A172 (cell line): Measurements from ENCODE around the gene ALPK3. TPM values are rescaled to one million over a fixed set of nuclear protein-coding genes. Genes with fewer than 3 reads are reported as not detected.

ENCODE experiments used
- DNase-seq: peaks from one replicate; pipeline ENCODE4 v3.0.0-alpha.2; 2015; ENCODE audit warnings: low spot score
- total RNA-seq: library from RNA; depleted of rRNA; stranded (reverse); fragments of >200 nt; shearing (Covaris generic); gene quantifications from 2 replicates; pipeline ENCODE4 v1.2.3, GENCODE V29; 2014

Gene ALPK3
- total RNA-seq, 1 experiment from 2014 or later = 0.12 TPM

DNA sequence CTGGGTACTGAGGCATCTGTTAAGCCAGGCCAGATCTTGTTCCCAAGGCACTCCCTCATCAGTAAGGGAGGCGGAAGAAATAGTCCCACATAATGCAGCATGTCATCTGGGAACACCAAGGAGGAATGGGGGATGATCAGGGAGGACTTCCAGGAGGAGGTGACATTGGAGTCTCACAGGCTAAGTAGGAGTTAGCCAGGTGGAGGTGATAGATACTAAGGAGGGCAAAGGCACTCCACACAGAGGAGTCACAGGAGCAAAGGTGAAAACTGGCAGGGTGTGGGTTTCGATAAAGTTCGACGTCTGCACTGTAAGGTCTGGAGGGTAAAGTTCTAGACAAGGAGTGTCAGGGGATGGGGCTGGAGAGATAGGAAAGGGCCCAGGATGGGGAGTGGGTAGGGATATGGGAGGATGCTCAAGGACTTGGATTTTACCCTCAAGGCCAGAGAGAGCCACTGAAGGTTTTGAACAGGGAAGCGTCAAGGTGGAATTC lies 73.6 kb downstream of the ALPK3 start:
- no peak for DNase-seq

DNA sequence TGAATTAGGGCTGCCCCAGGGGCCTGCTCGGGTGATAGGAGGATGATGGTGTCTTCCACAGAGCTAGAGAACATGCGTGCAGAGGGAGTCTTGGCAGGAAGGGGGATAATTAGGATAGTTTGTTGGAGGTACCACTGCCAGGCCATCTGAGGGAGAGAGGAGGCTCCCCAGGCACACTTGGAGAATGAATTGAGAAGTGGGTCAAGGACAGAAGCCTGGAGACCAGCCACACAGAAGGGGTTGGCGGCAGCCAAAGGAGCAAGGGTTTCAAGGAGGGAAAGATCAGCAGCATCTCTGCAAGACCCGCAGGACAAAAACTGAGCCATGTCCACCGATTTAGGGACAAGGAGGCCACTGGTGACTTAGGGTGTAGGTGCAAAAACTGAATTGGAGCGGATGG lies 74.2 kb downstream of the ALPK3 start:
- no peak for DNase-seq

DNA sequence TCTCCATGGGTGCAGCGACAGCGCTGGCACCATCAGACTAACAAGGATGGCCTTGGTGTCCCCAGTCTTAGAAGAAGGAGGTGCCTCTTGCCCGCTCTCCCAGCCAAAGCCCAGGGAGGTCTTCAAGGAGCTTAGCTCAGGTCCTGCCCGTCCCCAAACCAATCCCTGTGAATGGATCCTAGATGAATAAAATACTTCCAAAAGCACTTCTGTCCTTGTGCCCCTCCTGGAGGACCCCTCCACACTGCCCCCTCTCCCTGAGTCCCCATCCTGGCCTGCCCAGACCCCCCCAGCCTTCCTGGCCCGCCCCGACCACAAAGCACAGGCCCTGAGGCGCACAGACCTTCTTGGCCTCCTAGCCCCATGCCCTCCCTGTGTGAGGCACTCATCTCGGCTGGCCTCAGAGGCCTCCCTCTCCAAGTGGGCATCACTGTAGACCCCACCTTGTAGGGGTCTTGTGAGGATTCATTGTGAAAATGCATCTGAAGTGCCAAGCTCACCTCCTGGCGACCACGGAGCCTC lies 75.7 kb downstream of the ALPK3 start:
- DNase-seq = no peak

DNA sequence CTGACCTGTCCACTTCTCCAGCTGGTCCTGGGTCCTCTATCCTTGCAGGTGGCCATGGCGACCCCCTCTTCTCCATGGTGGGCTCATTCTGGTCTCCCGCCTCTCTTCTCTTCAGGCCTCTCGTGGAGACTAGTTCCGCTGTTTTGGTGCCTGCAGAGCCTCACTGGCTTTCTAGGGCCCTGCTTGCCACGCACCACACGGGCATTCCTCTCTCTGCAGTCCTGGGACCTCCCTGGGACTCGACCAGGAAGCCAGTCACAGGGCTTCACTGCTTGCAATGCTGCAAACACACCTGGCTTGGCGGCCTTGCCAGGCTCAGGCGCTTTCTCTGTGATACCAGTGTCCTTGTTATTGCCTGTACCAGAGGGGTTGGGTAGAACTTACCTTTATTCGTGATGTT lies 76.5 kb downstream of the ALPK3 start:
- no peak for DNase-seq

DNA sequence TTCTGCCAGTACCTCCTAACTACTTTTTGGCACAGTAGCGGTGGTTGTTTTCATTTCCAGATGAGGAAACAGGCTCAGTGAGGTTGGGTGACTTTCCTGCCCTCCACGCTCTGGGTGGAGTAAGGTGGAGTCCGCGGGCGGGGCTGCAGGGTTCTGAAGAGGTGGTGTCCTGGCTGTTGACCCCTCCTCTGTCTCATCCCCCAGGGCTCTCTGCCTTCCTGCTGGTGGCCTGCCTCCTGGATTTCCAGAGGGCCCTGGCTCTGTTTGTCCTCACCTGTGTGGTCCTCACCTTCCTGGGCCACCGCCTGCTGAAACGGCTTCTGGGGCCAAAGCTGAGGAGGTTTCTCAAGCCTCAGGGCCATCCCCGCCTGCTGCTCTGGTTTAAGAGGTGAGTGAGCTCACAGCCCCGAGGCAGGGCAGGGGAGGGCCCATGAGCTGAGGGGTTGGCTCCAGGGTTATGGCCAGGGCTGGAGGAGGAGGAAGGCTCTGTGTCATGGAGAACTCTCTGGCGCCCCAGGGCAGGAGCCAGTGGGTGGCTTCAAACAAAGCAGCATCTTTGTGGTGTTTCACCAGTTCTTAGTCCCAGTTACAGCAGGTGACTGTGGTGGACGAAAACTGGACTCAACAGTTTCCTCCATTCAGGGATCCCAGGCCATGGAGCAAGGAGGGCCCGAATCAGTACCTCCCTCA lies 77.7 kb downstream of the ALPK3 start:
- no peak for DNase-seq

DNA sequence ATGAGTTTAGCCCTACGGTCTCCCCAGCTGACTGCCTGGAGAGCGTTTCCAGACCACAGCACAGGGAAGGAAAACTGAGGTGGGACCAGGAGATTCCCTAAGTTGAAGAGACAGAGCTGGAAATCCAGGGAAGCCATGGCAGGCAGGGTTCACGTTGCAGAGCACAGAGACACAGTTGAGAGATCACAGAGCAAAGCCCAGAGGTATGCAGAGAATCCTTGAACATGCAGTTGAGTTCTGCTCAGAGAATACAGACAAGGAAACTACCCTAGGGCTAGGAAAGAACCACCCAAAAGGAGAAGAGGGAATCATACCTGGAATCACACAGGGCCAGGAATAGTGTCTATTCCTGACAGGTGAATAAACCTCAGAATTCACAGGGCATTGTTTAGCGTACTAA lies 81.6 kb downstream of the ALPK3 start:
- no peak for DNase-seq

DNA sequence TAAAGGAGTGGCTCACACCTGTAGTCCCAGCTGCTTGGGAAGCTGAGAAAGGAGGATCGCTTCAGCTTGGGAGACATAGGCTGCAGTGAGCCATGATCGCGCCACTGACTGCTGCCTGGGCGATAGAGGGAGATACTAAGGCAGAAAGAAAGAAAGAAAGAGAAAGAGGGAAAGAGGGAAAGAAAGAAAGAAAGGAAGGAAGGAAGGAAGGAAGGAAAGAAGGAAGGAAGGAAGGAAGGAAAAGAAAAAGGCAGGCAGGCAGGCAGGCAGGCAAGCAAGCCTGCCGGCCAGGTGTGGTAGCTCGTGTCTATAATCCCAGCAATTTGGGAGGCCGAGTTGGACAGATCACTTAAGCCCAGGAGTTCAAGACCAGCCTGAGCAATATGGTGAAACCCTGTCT lies 82.6 kb downstream of the ALPK3 start:
- DNase-seq = no peak

DNA sequence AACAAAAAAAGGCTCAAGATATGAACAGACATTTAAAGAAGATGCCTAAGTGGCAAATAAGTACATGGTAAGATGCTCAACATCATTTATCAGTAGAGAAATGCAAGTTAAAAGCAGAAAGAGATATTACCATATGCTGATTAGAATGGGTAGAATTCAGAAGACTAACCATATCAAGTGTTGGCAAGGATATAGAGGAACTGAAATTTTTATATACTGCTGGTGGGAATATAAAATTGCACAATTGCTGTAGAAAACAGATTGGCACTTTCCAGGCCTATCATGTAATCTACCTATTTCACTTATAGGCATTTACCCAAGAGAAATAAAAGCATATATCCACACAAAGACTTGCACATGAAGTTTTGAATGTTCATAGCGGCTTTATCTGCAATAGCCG lies 84.4 kb downstream of the ALPK3 start:
- DNase-seq = no peak

DNA sequence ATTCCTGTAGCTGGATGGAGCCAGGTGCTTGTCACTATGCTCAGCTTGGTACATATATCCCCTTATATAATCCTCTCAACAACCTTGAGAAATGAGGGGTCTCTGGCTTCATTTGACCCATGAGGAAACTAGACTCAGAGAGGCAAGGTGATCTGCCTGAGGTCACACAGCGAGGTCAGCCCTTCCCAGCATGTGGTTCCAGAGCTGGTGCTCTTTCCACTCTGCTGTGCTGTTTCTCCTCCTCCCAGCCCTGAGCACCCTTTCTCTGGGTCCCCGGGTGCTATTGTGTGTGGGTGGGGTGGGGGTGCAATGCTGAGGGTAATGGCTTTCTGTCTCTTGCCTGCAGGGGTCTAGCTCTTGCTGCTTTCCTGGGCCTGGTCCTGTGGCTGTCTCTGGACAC lies 86.6 kb downstream of the ALPK3 start:
- DNase-seq = no peak

DNA sequence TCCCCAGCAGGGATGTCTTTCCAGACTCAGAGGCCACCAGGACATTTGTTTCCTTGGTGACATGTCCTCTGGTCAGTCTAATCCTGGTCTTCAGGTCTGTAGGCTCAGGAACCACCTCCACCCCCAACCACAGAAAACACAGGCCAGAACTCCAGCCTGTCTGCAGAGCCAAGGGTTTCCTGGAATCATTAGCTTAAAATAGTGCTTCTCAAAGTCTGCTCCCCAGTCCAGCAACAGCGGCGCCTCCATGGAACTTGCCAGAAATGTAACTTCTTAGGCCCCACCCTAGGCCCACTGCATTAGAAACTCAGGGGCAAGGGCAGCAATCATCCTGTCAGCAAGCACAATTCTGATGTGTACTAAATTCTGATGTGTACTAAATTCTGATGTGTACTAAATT lies 87.3 kb downstream of the ALPK3 start:
- no peak for DNase-seq

DNA sequence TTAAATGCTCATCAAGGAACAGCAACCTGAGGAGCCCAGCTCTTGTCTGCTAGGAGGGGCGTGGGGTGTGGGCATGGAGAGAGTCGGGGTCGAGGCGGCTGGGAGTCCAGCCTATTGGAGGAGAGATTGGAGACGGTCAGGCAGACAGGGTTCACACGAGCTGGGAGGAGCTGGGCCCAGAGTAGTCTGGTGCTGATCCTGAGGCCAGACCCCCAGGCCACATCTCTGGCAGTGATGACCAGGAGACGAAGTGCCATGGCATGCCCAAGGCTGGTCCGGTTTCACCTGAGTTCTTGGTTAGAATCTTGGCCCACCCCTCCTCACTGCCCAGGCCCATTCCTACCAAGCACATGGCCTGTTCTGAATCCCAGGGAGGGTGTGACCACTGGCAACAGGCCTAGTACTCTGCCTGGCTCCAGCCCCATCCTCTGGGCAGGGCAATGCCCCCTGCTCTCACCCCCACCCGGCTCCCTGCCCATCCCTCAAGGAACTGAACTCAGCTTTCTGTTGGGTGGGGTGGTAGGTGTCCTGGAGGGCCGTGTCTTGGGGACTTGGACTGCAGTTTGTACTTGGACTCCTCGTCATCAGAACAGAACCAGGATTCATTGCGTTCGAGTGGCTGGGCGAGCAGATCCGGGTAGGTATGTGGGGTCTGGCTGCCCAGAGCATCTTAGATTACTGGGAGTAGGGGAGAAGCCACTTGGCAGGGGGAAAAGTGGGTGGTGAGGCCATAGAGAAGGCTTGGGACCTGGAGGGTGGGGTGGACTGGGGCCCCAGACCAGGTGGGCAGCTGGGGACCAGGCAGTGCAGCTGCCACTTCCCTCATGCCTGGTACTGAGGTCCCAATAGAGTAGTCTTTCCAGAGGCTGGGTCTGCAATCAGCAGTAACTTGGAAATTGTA lies 88.1 kb downstream of the ALPK3 start:
- no peak for DNase-seq

DNA sequence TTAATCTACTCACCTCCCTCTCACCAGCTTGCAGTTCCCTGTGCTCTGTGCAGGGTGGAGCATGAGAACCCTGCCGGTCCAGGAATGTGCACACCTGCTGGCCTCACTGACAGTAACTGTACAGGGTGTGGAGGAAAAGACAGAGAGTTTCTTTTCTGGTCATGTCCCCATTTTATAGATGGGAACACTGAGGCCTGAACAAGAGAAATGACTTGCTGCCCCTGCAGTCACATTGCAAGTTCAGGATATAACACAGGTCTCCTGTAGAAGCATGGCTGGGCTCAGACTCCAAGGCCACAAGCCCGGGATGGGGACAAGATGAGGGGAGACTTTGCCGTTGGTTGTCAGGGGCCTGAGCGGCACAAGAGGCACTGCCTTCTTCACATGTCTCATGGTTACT lies 90.6 kb downstream of the ALPK3 start:
- DNase-seq = no peak

DNA sequence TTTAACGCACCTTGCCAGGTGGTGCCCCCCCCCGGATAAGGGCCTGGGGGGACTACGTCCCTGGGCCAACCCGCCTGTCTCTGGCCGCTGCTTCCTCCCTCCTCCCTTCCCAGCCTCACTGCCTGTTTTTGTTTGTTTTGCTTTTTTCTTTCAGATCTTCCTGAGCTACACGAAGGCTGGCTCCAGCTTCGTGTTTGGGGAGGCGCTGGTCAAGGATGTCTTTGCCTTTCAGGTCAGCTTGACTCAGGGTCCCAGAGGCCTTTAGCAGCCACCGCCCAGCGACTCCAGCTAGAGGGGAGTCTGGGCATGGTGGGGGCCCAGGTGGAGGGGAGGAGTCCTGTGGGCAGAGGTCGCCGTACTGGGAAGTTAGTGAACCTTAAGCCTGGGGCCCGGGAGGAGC lies 91.4 kb downstream of the ALPK3 start:
- no peak for DNase-seq

DNA sequence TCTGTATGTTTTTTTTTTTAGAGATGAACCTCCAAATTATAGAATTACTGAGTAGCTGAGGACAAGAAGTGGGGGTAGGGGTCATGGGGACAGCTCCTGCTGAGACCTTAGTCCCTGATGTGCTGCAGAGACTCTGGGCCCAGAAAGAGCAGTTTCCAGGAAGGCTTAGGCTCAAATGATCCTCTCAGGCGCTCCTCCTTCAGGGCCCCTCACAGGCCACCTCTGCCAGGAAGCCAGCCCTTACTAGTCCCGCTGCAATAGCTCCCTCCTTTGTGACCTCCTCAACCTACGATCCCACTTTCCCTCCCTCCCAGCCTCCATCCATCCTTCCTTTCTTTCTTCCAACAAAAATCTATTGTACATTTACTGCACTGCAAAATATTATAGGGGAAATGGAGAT lies 91.9 kb downstream of the ALPK3 start:
- DNase-seq = no peak

DNA sequence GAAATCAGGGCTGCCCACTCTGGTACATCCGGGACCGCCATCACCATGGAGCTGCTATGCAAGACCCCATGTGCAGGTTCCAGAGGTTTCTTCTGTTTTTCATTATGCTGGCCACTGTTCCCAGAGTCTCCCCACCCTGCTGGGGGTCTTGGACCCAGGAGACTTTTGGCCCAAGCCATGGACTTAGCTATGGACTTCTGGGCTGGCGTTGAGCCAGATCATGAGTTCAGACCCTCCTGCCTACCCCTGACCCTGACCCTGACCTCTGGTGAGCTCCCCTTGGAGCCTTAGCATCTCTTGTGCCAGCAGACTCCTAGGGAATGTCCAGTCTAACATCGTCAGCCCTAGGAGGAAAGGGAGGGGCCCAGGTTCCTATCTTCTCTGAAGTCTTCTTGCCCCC lies 92.6 kb downstream of the ALPK3 start:
- no peak for DNase-seq

DNA sequence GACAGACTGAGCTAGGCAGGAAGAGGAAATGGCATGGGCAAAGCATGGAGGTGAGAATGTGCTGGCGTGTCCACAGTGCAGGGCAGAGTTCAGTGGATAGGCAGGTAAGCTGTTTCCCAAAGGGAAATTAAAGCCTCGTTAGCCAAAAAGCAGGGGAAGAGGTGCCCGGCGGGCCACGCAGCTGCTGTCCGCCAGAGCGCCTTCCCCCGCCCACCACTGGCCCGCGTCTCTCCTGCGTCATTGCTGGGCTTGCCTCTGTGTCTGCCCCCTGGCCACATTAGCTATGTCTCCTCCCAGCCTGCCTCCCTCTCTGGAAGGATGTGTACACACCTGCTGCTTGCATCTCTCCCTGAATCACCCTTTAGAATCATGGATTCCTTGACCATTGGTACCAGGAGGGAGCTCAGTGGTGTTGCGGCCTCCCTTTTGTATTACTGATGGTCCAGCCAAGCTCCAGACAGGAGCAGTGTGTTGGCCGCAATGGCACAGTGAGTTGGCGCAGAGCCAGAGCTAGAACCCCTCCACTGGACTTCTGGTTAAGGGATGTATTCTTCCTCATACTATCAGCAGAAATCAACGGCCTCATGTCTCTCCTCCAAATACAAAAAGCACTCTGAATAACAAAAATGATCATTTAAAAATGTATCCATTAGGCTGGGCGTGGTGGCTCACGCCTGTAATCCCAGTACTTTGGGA lies 93.9 kb downstream of the ALPK3 start:
- no peak for DNase-seq

DNA sequence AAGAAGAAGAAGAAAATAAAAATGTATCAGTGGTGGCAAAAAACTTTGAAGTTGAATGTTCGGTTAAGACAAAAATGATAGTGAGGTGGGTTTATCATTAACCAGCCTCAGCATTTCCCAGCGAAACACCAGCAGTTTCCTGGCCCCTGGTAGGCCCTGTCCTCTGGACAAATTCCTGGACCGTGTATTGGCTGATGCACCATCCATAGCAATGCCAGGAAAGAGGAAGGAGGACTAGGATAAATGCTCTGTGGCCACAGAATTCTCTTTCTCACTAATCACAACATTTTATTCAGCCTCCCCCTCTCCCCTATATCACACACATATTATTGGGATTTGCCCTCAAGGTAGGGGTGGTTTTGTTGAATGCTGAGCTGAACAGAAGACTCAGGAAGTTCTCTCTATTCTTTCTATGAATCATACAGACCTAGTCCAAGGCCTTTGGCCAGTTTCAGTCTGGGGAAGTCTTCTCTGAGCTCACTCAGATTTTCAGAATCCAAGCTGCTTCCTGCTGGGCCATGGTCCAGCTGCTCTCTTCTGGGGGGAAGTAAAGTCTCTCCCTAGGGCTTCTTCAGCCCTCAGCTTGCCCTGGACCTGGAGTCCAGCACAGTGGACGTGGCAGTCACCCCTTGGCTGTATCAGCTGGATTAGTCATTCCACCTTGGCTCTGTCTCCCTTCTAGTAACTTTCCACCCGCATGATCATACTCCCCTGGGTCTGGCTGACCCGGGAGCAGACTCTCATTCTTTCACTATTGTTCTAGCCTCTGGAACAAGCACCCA lies 94.9 kb downstream of the ALPK3 start:
- peak; percentile 94 for DNase-seq

DNA sequence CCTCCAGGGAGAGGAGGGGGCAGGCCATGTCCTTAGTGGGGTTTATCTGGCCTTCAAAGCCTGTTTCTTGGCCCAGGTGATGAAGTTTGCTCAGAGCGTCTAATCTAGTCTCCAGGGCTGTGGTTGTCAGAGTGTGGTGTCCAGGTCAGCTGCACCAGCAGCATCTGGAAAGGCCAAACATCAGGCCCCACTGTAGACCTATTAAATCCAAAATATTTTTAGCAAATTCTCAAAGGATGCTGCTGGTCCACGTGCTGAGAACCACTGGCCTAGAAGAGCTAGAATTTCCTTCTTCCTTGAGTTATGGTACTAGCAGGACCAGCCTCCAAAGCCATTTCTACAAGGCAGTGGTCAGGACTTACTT lies 96.2 kb downstream of the ALPK3 start:
- no peak for DNase-seq

DNA sequence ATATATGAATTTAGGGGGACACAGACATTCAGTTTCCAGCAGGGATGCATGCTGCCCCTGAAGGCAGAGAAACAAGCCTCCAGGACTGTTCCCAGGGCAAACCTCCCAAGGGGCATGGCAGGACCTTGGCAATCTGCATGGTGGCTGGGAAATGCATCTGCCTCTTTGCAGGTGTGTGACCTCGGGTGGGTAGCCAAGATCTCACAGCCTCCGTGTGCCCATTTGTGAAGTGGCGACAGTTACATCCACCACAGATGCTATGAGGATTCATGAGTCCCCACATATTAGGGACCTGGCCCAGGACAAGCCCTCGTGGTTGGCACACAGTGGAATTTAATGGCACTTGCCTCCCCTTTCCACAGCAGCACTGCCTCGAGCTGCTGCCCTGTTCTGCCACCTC lies 97.2 kb downstream of the ALPK3 start:
- no peak for DNase-seq

DNA sequence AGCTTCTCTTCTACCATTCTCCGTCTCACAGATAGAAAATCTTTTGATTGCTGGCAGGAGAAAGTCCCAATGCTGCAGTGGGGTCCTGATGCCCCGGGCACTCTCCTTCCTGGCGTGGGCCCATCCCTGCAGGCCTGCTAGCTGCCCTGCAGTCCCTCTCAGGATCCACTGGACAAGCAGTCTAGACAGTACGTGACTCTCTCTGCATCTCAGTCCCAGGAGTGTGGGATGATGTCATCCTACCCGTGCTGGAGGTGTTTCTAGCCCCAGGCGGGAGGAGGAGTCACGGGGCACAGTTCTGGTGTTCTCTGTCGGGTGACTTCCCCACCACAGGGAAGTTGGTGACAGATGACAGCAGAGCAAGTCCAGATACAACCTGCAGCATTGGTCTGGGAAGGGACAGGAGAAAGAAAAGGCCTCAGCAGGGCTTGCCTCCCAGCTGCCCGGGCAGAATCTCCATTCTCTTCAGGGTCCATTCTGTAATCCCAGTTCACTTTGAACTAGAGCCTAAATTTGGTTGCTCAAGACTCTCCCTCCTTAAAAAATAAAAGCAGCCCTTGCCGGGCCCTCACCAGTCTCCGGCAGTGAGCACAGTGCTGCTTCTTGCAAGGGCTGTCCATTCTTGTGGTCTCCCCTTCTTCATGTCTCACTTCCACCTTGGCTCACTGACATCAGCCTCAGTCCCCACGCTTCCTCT lies 97.9 kb downstream of the ALPK3 start:
- DNase-seq = peak; percentile 86

DNA sequence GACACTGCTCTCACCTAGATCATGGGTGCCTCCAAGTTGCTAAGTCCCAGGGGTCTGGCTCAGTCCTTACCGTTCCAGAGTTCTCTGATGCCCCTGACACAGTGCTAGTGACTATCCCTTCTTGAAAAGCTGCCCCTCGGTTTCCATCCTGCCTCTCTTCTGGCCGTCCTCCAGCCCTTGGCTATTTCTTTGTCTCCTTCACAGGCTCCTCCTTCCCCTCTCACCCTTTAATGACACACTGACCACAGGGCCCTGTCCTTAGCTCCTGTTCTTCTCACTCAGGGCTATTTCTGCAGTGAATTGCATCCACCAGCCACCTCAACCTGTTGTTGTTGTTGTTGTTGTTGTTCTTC lies 98.4 kb downstream of the ALPK3 start:
- DNase-seq = no peak
